AG04449 (cell line): Measurements from ENCODE around the gene ANTKMT.

ENCODE experiments used
- CTCF ChIA-PET: fragments of 350-600 bp; formaldehyde crosslinking; extraction: SDS; loops from one replicate; lab custom pipeline; 2021; ENCODE audit warnings: antibody characterized with exemption; lab: Yijun Ruan, JAX
- POLR2A ChIA-PET: fragments of 400-600, 350-600 bp; formaldehyde crosslinking; extraction: SDS; loops from one replicate; lab custom pipeline; 2020; ENCODE audit warnings: antibody characterized with exemption, inconsistent platforms; lab: Yijun Ruan, JAX
- DNase-seq: peaks from one replicate; pipeline ENCODE4 v3.0.0-alpha.2; 2010; ENCODE audit warnings: low read depth, low spot score
- H3K4me3 ChIP-seq: 2 replicates; pipeline ENCODE4 v1.5.1; 2011; ENCODE audit warnings: low read depth, mild to moderate bottlenecking, control low read depth, low read length
- TF ChIP-seq, protein P1 (sequence below): IDR thresholded peaks from one replicate; pipeline ENCODE4 v1.5.1; 2011; ENCODE audit warnings: mild to moderate bottlenecking, moderate library complexity, low read length, control low read depth, inconsistent platforms; ENCODE audit not compliant: insufficient read depth; ENCODE audit errors: missing control alignments

Gene ANTKMT

DNA sequence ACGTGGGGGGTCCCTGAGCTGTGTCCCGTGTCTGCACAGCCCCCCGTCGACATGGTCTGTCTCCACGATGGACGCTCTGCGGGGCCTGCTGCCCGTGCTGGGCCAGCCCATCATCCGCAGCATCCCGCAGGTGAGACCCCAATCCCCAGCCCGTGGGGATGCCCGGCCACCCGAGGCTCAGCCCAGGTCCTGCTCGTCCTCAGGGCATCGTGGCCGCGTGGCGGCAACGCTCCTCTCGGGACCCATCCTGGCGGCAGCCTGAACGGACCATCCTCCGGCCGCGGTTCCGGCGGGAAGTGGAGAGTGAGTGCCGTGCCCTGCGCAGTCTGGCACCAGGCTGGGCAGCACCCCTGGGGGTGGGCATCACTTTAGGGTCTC is 44.5 kb downstream of the ANTKMT start:
- no peak for DNase-seq
- TF ChIP-seq, protein P1, sequence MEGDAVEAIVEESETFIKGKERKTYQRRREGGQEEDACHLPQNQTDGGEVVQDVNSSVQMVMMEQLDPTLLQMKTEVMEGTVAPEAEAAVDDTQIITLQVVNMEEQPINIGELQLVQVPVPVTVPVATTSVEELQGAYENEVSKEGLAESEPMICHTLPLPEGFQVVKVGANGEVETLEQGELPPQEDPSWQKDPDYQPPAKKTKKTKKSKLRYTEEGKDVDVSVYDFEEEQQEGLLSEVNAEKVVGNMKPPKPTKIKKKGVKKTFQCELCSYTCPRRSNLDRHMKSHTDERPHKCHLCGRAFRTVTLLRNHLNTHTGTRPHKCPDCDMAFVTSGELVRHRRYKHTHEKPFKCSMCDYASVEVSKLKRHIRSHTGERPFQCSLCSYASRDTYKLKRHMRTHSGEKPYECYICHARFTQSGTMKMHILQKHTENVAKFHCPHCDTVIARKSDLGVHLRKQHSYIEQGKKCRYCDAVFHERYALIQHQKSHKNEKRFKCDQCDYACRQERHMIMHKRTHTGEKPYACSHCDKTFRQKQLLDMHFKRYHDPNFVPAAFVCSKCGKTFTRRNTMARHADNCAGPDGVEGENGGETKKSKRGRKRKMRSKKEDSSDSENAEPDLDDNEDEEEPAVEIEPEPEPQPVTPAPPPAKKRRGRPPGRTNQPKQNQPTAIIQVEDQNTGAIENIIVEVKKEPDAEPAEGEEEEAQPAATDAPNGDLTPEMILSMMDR = no peak
- CTCF ChIA-PET = no interaction called here
- POLR2A ChIA-PET = no interaction called here
- no peak overlapping the region for H3K4me3 ChIP-seq

GRCh38 chr16:766008-766819 is 45.3 kb downstream of the ANTKMT start:
- ChIA-PET CTCF (no interaction called here), POLR2A (no interaction called here)
- no peak for DNase-seq

DNA sequence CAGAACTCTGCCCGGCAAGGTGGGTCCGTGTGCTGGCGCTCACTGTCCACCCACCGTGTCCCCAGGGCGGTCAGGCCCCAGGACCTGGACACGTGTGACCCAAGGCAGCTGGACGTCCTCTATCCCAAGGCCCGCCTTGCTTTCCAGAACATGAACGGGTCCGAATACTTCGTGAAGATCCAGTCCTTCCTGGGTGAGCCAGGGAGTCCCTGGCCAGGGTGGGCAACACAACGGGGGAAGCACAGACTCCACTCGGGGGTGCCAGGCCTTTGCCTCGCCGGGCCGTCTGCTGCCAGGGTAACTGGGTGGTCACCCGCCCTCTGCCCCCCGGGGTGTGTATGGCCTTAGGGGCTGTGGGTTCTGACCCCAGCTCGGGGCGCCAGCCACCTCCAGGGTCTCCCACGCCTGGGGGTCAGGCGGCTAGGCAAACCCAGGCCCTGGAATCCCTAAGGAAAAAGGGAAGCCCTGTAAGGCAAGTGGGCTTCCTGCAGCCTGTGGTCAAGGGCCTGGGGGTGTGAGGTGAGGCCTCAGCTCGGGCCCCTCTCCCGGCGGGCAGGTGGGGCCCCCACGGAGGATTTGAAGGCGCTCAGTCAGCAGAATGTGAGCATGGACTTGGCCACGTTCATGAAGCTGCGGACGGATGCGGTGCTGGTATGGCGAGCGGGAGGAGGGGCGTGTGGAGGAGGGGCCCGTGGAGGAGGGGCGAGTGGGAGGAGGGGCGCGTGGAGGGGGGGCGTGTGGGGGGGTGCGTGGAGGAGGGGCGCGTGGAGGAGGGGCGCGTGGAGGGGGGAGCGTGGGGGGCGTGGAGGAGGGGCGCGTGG is 46.1 kb downstream of the ANTKMT start:
- POLR2A ChIA-PET = no interaction called here
- TF ChIP-seq, protein P1 = no peak
- CTCF ChIA-PET = no interaction called here
- DNase-seq = no peak
- H3K4me3 ChIP-seq = no peak overlapping the region

More at GRCh38 chr16:766008-766819, 45.3 kb downstream of the ANTKMT start:
- no peak overlapping the region for H3K4me3 ChIP-seq
- TF ChIP-seq, protein P1 = no peak

DNA sequence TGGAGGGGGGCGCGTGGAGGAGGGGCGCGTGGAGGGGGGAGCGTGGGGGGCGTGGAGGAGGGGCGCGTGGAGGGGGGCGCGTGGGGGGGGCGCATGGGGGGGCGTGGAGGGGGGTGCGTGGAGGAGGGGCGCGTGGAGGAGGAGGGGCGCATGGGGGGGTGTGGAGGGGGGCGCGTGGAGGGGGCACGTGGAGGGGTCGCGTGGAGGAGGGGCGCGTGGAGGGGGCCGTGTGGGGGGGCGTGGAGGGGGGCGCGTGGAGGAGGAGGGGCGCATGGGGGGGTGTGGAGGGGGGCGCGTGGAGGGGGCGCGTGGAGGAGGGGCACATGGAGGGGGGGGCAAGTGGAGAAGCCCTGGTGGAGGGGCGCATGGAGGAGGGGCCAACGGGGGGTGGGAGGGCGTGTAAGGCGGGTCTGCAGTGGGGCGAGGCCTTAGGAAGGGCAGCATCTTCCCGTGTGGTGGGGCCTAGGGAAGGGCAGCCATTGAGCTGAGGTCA is 46.8 kb downstream of the ANTKMT start:
- TF ChIP-seq, protein P1 = no peak
- DNase-seq = no peak
- no peak overlapping the region for H3K4me3 ChIP-seq
- POLR2A ChIA-PET = no interaction called here
- CTCF ChIA-PET = no interaction called here

- no peak overlapping the region for H3K4me3 ChIP-seq
- TF ChIP-seq, protein P1 = no peak
- POLR2A ChIA-PET = no interaction called here
- DNase-seq = no peak
- CTCF ChIA-PET = no interaction called here
These were observed 47.5 kb downstream of the ANTKMT start for GRCh38 chr16:768428-768827.
